Esophagus muscularis mucosa (tissue), 3 donors: ENCODE data around the gene C2orf92.

ENCODE experiments used
- POLR2A ChIP-seq: fragments of 450-650 bp; IDR thresholded peaks from one replicate; pipeline ENCODE4 v1.6.1; 2017; ENCODE audit warnings: antibody characterized with exemption, moderate library complexity, mild to moderate bottlenecking, low read depth
- POLR2AphosphoS5 ChIP-seq, 2 donors: sonication (generic); formaldehyde crosslinking; IDR thresholded peaks; one replicate each; pipeline ENCODE4 v1.6.1; 2017; ENCODE audit warnings: antibody characterized with exemption in 2 of 2
- TF ChIP-seq, protein P1 (sequence below), 3 experiments: fragments of 200-600 bp in 2 of 3; fragments of 450-650 bp in 1 of 3; sonication (generic) in 2 of 3; IDR thresholded peaks; one replicate each; pipeline ENCODE4 v1.5.1; 2017 to 2019; ENCODE audit warnings: antibody characterized with exemption in 3 of 3, mild to moderate bottlenecking in 2 of 3, moderate library complexity in 1 of 3

DNA sequence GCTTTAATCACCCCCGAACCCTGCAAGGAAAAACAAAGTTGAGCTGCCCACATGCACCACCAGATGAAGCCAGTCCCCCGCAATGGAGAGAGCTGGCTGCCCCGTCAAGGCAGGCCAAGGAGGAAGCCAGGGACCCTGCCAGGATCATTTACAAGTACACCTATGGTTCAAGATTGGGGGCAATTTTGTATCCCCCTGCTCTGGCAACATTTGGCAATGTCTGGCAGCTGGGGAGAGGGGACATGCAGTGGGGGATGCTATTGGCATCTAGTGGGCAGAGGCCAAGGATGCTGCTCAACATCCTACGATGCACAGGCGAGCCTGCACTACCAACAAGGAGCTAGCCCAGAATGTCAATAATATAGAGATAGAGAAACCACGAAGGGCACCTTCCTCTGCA lies 7.6 kb upstream of the C2orf92 start:
- TF ChIP-seq POLR2A = no peak
- TF ChIP-seq, protein P1, sequence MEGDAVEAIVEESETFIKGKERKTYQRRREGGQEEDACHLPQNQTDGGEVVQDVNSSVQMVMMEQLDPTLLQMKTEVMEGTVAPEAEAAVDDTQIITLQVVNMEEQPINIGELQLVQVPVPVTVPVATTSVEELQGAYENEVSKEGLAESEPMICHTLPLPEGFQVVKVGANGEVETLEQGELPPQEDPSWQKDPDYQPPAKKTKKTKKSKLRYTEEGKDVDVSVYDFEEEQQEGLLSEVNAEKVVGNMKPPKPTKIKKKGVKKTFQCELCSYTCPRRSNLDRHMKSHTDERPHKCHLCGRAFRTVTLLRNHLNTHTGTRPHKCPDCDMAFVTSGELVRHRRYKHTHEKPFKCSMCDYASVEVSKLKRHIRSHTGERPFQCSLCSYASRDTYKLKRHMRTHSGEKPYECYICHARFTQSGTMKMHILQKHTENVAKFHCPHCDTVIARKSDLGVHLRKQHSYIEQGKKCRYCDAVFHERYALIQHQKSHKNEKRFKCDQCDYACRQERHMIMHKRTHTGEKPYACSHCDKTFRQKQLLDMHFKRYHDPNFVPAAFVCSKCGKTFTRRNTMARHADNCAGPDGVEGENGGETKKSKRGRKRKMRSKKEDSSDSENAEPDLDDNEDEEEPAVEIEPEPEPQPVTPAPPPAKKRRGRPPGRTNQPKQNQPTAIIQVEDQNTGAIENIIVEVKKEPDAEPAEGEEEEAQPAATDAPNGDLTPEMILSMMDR (IDR thresholded peaks at IDR 0.05) = no peak
- TF ChIP-seq POLR2AphosphoS5 (IDR thresholded peaks at IDR 0.05) = no peak
